HFFc6 (cell line): Measurements from ENCODE around the gene AKT3. TPM values are rescaled to one million over a fixed set of nuclear protein-coding genes. Genes with fewer than 3 reads are reported as not detected.

Experiments
- DNase-seq: peaks from one replicate; pipeline ENCODE4 v3.0.0-alpha.2; 2018
- H3K27ac Mint-ChIP-seq: 2 replicates; pipeline ENCODE4 v1.8.0; 2020; ENCODE audit warnings: mild to moderate bottlenecking, mixed read lengths
- H3K27me3 Mint-ChIP-seq: 2 replicates; pipeline ENCODE4 v1.8.0; 2021; ENCODE audit warnings: mild to moderate bottlenecking, moderate library complexity, mixed read lengths; ENCODE audit not compliant: insufficient read depth
- H3K36me3 Mint-ChIP-seq: 2 replicates; pipeline ENCODE4 v1.8.0; 2021; ENCODE audit warnings: low read depth, mixed read lengths
- H3K4me1 Mint-ChIP-seq: 2 replicates; pipeline ENCODE4 v1.8.0; 2020; ENCODE audit warnings: low read depth, mixed read lengths
- H3K4me3 Mint-ChIP-seq: 2 replicates; pipeline ENCODE4 v1.8.0; 2020; ENCODE audit warnings: mild to moderate bottlenecking, moderate library complexity, mixed read lengths
- H3K9me3 Mint-ChIP-seq: 2 replicates; pipeline ENCODE4 v1.8.0; 2020; ENCODE audit warnings: mild to moderate bottlenecking, mixed read lengths
- CTCF ChIP-seq: fragments of 200-600 bp; sonication (generic); IDR thresholded peaks from 2 replicates; pipeline ENCODE4 v1.5.0; 2021; ENCODE audit warnings: antibody characterized with exemption, mild to moderate bottlenecking
- total RNA-seq, 6 experiments: library from RNA; stranded (reverse); fragmentation: NEBNext Ultra II Directional; extraction: Animal tissue kit (Norgen Biotek cat#: 25700); gene quantifications; 2 replicates in 1 of 6; 3 replicates in 5 of 6; pipeline ENCODE4 v1.2.3, GENCODE V29; 2021

The AKT3 gene
- total RNA-seq, 6 experiments from 2014 or later = 66.8 to 85.4 (median 75.1) TPM

DNA sequence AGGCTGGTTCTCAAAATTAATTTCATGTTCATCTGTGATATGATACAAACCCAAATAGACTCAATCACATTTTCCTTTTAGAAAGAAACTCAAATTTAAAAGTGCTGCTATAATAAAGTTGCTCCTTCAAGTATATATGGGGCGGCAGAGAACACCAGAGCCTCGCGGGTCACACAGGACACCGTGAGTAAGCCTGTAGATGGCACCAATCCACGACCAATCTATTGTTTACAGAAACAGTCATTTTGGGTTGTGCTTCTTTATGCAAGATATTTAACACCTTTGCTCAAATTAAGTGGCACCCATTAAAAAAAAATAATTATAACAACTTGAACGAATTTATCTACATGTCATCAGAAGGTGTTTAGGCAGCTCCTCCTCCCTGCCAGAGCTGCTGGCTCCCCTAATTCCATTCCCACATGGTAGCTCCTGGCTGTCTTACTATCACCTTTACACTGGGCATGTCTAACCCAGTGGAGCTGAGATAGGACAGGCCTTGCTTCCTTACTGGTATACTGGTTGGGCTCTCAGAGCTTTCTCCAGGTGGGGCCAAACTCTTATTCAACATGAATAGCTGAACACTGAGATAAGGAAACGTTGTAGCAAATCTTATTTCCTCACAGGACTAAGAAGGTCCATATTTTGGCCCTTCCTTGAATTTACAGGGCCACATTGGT lies 307.2 kb downstream of the AKT3 start:
- H3K4me1 Mint-ChIP-seq = peaks cover 30% of the 10 kb centered on the region
- no peak overlapping the region for H3K4me3 Mint-ChIP-seq
- no peaks in the 10 kb centered on the region for H3K9me3 Mint-ChIP-seq
- H3K27ac Mint-ChIP-seq = no peak overlapping the region
- H3K36me3 Mint-ChIP-seq = peaks cover 36% of the 10 kb centered on the region
- no peaks in the 10 kb centered on the region; the same call in 1 of the 2 replicates for H3K27me3 Mint-ChIP-seq
- TF ChIP-seq CTCF = no peak
- no peak for DNase-seq

DNA sequence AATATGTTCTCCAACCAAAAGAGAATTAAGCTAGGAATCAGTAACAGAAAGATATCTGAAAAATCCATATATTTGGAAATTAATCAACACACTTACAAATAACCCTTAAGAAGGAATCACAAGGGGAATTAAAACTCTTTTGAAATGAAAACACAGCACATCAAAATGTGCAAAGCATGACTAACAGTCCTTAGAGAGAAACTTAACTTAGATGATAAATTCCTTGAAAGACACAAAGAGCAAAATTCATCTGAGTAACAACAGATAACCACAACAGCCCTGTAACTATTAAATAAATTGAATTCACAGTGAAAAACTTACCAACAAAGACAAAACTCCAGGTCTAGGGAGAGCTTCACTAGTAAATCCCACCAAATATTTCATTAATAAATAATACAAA lies 310.4 kb downstream of the AKT3 start:
- H3K36me3 Mint-ChIP-seq = peaks cover 40% of the 10 kb centered on the region
- no peak for DNase-seq
- peaks cover 45% of the 10 kb centered on the region for H3K4me1 Mint-ChIP-seq
- H3K4me3 Mint-ChIP-seq = no peak overlapping the region
- peaks cover 1% of the 10 kb centered on the region for H3K27me3 Mint-ChIP-seq
- H3K27ac Mint-ChIP-seq = no peak overlapping the region
- H3K9me3 Mint-ChIP-seq = no peaks in the 10 kb centered on the region
- no peak for TF ChIP-seq CTCF

- no peak overlapping the region for H3K27ac Mint-ChIP-seq
- peaks cover 21% of the 10 kb centered on the region for H3K4me1 Mint-ChIP-seq
- H3K36me3 Mint-ChIP-seq = peaks cover 31% of the 10 kb centered on the region
- no peak for DNase-seq
- H3K9me3 Mint-ChIP-seq = no peaks in the 10 kb centered on the region
- H3K27me3 Mint-ChIP-seq = peaks cover 1% of the 10 kb centered on the region
- H3K4me3 Mint-ChIP-seq = no peak overlapping the region
- TF ChIP-seq CTCF = no peak
Measured at GRCh38 chr1:243535014-243535413, 315.0 kb downstream of the AKT3 start.

GRCh38 chr1:243529512-243529911 lies 320.5 kb downstream of the AKT3 start:
- no peak for DNase-seq
- Mint-ChIP-seq H3K4me3 (no peak overlapping the region), H3K4me1 (peaks cover 29% of the 10 kb centered on the region), H3K27me3 (no peaks in the 10 kb centered on the region), H3K36me3 (peaks cover 43% of the 10 kb centered on the region), H3K27ac (no peak overlapping the region), H3K9me3 (no peaks in the 10 kb centered on the region; the same call in 1 of the 2 replicates)
- no peak for TF ChIP-seq CTCF

- Mint-ChIP-seq H3K4me1 (peaks cover 38% of the 10 kb centered on the region), H3K27ac (no peak overlapping the region; the same call in 1 of the 2 replicates), H3K27me3 (no peaks in the 10 kb centered on the region), H3K36me3 (peaks cover 37% of the 10 kb centered on the region), H3K4me3 (no peak overlapping the region), H3K9me3 (no peaks in the 10 kb centered on the region; the same call in 1 of the 2 replicates)
- TF ChIP-seq CTCF = no peak
- no peak for DNase-seq
Measured at GRCh38 chr1:243528459-243529121, 321.5 kb downstream of the AKT3 start.
